HL-60 (cell line): ENCODE measurements around the gene SLC4A4.

ENCODE experiments used
- DNase-seq, 2 experiments: peaks; one replicate each; pipeline ENCODE4 v3.0.0-alpha.2; 2010 to 2020; ENCODE audit warnings: low read depth in 1 of 2, low spot score in 1 of 2
- H3K27ac ChIP-seq: fragments of 250-450 bp; sonication (Bioruptor Pico); replicated peaks from 2 replicates; pipeline ENCODE4 v1.5.1; 2020; ENCODE audit warnings: mild to moderate bottlenecking, moderate library complexity
- H3K27me3 ChIP-seq: fragments of 250-450 bp; sonication (Bioruptor Pico); 2 replicates; pipeline ENCODE4 v1.5.1; 2021; ENCODE audit warnings: mild to moderate bottlenecking, moderate library complexity; ENCODE audit not compliant: insufficient read depth, poor library complexity, severe bottlenecking
- H3K4me3 ChIP-seq: replicated peaks from 2 replicates; pipeline ENCODE4 v1.5.1; 2011; ENCODE audit warnings: mild to moderate bottlenecking, control low read depth, low read length; ENCODE audit not compliant: insufficient read depth
- GABPA ChIP-seq: IDR thresholded peaks from 2 replicates; pipeline ENCODE4 v1.6.1; 2012; ENCODE audit warnings: low read depth
- POLR2AphosphoS5 ChIP-seq: IDR thresholded peaks from 2 replicates; pipeline ENCODE4 v1.6.1; 2012; ENCODE audit warnings: low read depth
- REST ChIP-seq: IDR thresholded peaks from 2 replicates; pipeline ENCODE4 v1.6.1; 2012; ENCODE audit warnings: low read depth; ENCODE audit not compliant: insufficient replicate concordance
- SPI1 ChIP-seq: IDR thresholded peaks from 2 replicates; pipeline ENCODE4 v1.6.1; 2012; ENCODE audit warnings: low read depth, mild to moderate bottlenecking, borderline replicate concordance
- TF ChIP-seq, protein P1 (sequence below): IDR thresholded peaks from one replicate; pipeline ENCODE4 v1.5.1; 2011; ENCODE audit warnings: low read length, control low read depth, inconsistent platforms; ENCODE audit not compliant: insufficient read depth

SLC4A4 gene

GRCh38 chr4:71533121-71533520, 194.3 kb downstream of the SLC4A4 start:
- no peak overlapping the region for H3K4me3 ChIP-seq
- TF ChIP-seq REST = no peak
- TF ChIP-seq SPI1 = no peak
- TF ChIP-seq, protein P1, sequence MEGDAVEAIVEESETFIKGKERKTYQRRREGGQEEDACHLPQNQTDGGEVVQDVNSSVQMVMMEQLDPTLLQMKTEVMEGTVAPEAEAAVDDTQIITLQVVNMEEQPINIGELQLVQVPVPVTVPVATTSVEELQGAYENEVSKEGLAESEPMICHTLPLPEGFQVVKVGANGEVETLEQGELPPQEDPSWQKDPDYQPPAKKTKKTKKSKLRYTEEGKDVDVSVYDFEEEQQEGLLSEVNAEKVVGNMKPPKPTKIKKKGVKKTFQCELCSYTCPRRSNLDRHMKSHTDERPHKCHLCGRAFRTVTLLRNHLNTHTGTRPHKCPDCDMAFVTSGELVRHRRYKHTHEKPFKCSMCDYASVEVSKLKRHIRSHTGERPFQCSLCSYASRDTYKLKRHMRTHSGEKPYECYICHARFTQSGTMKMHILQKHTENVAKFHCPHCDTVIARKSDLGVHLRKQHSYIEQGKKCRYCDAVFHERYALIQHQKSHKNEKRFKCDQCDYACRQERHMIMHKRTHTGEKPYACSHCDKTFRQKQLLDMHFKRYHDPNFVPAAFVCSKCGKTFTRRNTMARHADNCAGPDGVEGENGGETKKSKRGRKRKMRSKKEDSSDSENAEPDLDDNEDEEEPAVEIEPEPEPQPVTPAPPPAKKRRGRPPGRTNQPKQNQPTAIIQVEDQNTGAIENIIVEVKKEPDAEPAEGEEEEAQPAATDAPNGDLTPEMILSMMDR = no peak
- no peak for TF ChIP-seq GABPA
- TF ChIP-seq POLR2AphosphoS5 = no peak
- DNase-seq = no peak
- no peaks in the 10 kb centered on the region for H3K27me3 ChIP-seq
- no peak overlapping the region for H3K27ac ChIP-seq

- Histone ChIP-seq H3K27me3 (no peaks in the 10 kb centered on the region), H3K27ac (no peak overlapping the region), H3K4me3 (no peak overlapping the region)
- no peak for TF ChIP-seq REST
- TF ChIP-seq SPI1 = no peak
- TF ChIP-seq POLR2AphosphoS5 = no peak
- DNase-seq = no peak
Observed at GRCh38 chr4:71537551-71538065, 198.8 kb downstream of the SLC4A4 start.

- Histone ChIP-seq H3K4me3 (no peak overlapping the region), H3K27ac (no peak overlapping the region), H3K27me3 (no peaks in the 10 kb centered on the region)
- TF ChIP-seq GABPA = no peak
- no peak for TF ChIP-seq POLR2AphosphoS5
- no peak for TF ChIP-seq REST
- TF ChIP-seq SPI1 = no peak
- TF ChIP-seq, protein P1 = no peak
- DNase-seq = no peak
Observed at GRCh38 chr4:71538528-71538927, 199.7 kb downstream of the SLC4A4 start.
